Kidney glomerular epithelial cell (primary cell): ENCODE results near the gene PTDSS2.

Experiments
- DNase-seq: peaks from one replicate; lab custom pipeline; 2025; lab: John Stamatoyannopoulos, UW

PTDSS2 gene

GRCh38 chr11:492427-493226 lies 42.5 kb downstream of the PTDSS2 start:
- DNase-seq: no peak

DNA sequence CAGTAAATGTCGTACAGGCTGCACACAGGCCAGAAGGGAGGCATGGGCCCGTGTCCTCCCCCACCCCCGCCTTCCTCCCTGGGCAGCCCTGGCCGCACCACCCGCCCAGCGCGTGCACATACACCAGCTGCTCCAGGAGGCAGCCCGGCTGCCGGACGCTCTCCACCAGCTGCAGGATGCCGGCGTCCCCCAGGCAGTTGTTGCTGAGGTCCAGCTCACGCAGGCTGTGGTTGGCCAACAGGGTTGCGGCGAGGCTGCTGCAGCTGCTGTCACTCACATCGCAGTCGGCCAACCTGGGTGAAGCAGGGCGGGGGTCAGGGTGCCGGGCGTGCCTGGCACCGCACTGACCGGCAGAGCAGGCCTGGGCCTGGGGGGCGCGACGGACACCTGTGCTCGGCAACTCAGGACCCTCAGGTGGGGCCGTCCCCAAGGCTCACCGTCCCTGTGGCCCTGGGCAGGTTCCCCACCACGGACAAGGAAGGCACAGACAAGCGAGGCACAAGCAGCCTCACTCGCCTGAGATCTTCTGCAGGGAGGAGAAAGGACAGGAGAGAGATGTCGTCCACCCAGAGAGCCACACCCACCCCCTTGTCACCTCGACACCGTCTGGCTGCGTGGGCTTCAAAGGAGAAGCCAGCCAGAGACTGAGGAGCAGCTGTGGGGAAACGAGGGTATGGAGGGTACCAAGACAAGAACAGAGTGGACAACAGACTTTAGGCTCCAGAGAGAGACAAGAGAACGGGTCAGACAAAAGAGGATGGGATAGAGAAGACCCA lies 44.9 kb downstream of the PTDSS2 start:
- DNase-seq: no peak

DNA sequence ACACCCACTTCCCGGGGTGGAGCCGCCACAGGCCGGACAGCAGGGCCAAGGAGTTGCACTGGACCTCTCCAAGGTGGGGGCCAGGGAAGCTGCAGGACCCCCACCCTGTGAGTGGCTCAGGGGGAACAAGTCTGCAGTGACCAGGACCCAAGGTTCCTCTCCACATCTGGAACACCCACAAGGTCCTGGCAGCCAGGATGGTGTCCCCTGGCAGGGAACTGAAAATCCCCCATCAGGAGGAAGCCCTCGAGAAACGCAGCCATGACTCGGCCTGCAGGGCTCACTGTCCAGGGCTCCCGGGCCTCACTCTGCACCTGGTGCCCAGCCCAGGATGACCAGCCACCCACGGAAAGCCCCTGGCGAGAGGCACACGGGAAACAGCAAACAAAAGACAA lies 45.5 kb downstream of the PTDSS2 start:
- DNase-seq: no peak

DNA sequence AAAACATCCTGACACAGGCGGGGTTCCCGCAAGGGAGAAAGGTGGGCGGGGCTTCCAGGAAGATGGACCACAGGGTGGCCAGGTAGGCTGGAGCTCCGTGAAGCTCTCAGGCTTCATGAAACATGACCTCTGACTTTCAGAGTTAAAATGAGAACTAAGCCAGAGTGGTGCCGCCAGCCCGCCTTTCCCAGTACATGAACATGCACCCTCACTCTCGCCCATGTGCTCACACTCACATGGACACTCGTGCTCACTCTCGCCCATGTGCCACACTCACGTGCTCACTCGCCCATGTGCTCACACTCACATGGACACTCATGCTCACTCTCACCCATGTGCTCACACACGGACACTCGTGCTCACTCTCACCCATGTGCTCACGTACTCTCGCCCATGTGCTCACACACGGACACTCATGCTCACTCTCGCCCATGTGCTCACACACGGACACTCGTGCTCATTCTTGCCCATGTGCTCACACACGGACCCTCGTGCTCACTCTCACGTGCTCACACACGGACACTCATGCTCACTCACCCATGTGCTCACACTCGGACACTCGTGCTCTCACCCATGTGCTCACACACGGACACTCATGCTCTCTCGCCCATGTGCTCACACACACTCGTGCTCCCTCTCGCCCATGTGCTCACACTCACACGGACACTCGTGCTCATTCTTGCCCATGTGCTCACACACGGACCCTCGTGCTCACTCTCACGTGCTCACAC lies 46.9 kb downstream of the PTDSS2 start:
- no peak for DNase-seq

DNA sequence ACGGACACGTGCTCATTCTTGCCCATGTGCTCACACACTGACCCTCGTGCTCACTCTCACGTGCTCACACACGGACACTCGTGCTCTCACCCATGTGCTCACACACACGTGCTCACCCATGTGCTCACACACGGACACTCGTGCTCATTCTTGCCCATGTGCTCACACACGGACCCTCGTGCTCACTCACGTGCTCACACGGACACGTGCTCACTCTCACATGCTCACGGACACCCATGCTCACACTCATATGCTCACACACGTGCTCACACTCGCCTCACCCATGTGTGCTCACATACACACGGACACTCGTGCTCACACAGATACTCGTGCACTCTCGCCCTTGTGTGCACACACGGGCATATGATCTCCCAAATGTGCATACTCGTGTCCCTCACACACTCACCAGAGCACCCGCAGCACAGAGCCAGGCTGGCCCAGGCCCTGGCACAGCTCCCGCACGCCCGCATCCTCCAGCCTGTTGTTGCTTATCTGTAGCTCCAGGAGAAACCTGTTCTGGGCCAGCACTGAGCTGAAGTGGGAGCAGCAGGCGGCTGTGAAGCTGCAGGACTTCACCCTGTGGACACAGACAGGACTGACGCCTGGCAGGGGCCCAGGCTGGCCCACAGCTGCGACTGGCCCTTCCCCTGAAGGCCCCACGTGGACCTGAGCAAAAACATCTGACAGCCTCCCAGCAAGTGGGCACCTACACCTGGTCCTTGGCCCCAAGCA lies 47.7 kb downstream of the PTDSS2 start:
- no peak for DNase-seq

DNA sequence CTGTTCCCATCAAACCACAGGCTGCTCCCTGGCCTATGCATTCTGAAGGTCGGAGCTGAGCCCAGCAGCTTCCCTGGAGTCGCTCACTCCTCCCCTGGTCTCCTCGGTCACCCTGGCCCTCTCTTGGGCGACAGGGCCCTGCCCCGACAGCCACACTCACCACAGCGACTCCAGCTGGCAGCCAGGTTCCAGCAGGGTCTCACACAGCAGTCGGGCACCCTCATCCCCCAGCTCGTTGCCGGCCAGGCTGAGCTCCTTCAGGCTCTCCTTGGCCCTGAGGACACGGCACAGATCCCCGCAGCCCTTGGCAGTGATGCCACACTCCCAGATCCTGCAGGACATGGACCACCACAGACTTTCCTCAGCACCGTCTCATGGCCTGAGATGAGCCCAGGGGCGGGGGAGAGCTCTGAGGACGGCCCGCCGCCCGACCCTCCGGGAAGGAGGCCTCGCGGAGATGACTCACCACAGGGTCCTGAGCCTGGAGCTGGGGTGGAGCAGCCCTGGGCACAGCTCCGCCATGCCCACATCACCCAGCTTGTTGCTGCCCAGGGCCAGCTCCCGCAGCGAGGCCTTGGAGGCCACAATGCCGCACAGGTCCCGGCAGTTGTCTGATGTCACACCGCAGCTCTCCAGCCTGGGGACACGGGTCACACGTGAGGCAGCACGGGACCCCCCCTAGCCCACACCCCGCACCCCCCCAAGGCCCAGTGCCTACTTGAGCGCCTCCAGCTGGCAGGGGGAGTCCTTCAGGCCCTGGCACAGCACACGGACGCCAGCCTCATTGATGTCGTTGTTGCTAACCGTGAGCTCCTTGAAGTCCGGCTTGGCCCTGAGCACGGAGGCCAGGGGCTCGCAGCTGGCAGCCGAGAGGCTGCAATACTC lies 48.5 kb downstream of the PTDSS2 start:
- no peak for DNase-seq

DNA sequence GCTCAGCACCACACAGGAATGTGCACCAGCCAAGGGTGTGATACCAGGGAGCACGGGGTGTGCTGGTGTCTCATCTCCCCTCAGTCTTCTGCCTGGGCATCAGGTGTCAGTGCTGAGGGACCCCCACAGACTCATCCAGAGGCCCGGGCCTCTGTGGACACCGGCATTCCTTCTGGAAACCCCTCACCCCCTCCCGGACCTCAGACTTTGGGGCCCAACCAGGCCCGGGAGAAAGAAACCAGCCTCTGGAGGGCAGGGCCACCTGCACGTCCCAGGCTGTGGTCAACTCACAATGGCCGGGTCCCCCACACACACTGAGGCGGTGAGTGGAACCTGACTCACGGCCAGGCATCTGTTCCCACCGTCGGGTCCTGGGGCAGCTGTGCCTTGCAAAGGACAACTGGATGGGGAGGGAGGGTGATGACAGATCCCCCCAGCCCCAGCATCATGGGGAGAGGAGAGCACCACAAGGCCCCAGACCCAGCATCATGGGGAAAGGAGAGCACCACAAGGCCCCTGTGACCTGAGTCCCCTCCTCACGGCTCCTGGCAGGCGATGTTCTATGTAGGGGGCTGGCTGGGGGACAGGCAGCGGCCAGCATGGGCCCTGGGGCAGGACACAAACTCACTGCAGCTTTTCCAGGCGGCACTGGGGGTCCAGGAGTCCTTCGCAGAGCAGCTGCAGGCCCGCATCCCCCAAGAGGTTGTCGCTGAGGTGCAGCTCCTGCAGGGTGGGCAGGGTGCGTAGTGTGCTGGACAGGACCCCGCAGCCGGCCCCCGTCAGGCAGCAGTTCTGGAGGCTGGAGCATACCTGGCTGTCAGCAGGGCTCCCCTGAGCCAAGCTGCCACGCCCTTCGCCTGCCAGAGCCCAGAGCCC lies 49.4 kb downstream of the PTDSS2 start:
- DNase-seq: no peak

GRCh38 chr11:501001-501682 lies 51.1 kb downstream of the PTDSS2 start:
- DNase-seq: no peak

- DNase-seq: no peak
Measured at GRCh38 chr11:501683-502287, 51.7 kb downstream of the PTDSS2 start.

- no peak for DNase-seq
Measured at GRCh38 chr11:502288-503178, 52.5 kb downstream of the PTDSS2 start.

- no peak for DNase-seq
Measured at GRCh38 chr11:503179-503981, 53.3 kb downstream of the PTDSS2 start.

GRCh38 chr11:504053-504993 lies 54.2 kb downstream of the PTDSS2 start:
- DNase-seq: no peak

- DNase-seq: no peak
Measured at GRCh38 chr11:504994-505344, 54.9 kb downstream of the PTDSS2 start.

- DNase-seq: peak; percentile 89
Measured at GRCh38 chr11:506238-506994, 56.3 kb downstream of the PTDSS2 start.

DNA sequence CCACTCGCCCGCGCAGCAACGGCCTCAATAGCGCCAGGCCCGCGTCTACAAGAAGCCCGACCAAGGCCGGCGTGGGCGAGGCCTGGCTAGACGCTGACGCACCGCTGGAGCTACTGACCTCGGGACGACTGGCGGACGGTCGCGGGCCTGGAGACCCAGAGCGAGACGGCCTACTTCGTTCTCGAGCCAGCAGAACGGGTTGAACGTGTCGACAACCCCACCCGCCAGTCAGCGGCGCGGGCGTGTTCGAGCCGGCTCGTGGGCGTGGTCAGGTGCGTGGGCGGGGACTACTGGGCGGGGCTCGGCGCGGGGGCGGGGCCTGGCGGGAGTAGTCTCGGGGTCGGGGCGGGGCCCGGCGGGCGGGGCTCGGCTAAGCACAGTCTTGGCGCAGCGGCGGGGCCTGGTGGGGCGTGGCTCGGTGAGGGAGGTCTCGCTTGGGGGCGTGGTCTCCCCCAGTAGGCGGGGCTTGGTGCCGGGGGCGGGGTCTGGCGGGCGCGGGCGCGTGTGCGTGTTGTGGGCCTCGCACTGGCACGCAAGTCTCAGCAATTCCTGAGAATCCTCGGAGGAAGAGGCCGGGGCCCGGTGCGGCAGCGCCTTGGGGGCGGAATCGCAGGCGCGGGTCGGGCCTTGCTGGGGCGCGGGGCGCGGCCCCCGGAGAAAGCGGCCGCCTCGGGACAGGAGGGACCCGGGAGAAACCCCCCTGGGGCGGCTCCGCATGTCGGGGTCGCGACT lies 57.1 kb downstream of the PTDSS2 start, which contains the start of gene RNH1:
TSS of gene RNH1 (minus strand) at position 248 of the 732 bp plus-strand sequence. CDS start 5,080 bp downstream, outside the sequence.
- peak; percentile 89 for DNase-seq
